ENCODE data around the gene TINAGL1.

GRCh38 chr1:31551208-31551607 lies 25.1 kb upstream of the TINAGL1 start:
- TF ChIP-seq, protein P1, sequence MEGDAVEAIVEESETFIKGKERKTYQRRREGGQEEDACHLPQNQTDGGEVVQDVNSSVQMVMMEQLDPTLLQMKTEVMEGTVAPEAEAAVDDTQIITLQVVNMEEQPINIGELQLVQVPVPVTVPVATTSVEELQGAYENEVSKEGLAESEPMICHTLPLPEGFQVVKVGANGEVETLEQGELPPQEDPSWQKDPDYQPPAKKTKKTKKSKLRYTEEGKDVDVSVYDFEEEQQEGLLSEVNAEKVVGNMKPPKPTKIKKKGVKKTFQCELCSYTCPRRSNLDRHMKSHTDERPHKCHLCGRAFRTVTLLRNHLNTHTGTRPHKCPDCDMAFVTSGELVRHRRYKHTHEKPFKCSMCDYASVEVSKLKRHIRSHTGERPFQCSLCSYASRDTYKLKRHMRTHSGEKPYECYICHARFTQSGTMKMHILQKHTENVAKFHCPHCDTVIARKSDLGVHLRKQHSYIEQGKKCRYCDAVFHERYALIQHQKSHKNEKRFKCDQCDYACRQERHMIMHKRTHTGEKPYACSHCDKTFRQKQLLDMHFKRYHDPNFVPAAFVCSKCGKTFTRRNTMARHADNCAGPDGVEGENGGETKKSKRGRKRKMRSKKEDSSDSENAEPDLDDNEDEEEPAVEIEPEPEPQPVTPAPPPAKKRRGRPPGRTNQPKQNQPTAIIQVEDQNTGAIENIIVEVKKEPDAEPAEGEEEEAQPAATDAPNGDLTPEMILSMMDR (IDR thresholded peaks at IDR 0.05; ENCODE audit: insufficient read depth, low read length, poor library complexity, severe bottlenecking) = no peak
- no peak for TF ChIP-seq EZH2phosphoT487 (conservative IDR thresholded peaks at IDR 0.05; ENCODE audit: low read length)
